ENCODE measurements around the gene SEPTIN12. TPM values are rescaled to one million over a fixed set of nuclear protein-coding genes. Genes with fewer than 3 reads are reported as not detected.

SEPTIN12 gene
- total and polyA plus RNA-seq, 2 of the 4 experiments (the other 2 are of a cell fraction): not detected

GRCh38 chr16:4832698-4833343, 44.7 kb upstream of the SEPTIN12 start:
- no peak overlapping the region for H2AK5ac ChIP-seq (ENCODE audit: low read depth, low read length)
- no peak for ATAC-seq (ENCODE audit: low read depth)
- H3K18ac ChIP-seq (ENCODE audit: low read depth, low read length): no peak overlapping the region
- H3K9me3 ChIP-seq (ENCODE audit: control insufficient read depth, insufficient read depth, low read length): no peaks in the 10 kb centered on the region
- no peaks in the 10 kb centered on the region for H3K9me1 ChIP-seq (ENCODE audit: insufficient read depth, low read length)
- H2AK9ac ChIP-seq (replicated peaks; ENCODE audit: low read depth, low read length, poor library complexity): no peak overlapping the region
- ChIA-PET CTCF (no interaction called here), POLR2A (ENCODE audit: unreplicated experiment) (no interaction called here)
- no peak overlapping the region for H3K9ac ChIP-seq (ENCODE audit: low read depth, low read length)
- no peak overlapping the region for H4K8ac ChIP-seq (ENCODE audit: low read depth in 2 of 2, low read length in 2 of 2)
- intact Hi-C loops (cut with micrococcal nuclease) (no loop called here), dilution Hi-C loops (cut with HindIII; ENCODE audit: low sequenced_read_pairs, unreplicated experiment) (no loop called here), in situ Hi-C loops (cut with MboI; ENCODE audit: low sequenced_read_pairs) (no loop called here)
- H2AFZ ChIP-seq (replicated peaks; ENCODE audit: low read length, poor library complexity): no peak overlapping the region
- H3K14ac ChIP-seq (replicated peaks; ENCODE audit: low read depth, low read length): no peak overlapping the region
- H2BK120ac ChIP-seq (ENCODE audit: low read depth, low read length): no peak overlapping the region
- BruUV-seq (replicated peaks): no TSS peak
- no peak overlapping the region for H3K4me2 ChIP-seq (ENCODE audit: low read depth, low read length)
- no peak overlapping the region for H2BK20ac ChIP-seq (ENCODE audit: low read depth, low read length)
- H3K56ac ChIP-seq (ENCODE audit: extremely low read depth, insufficient read depth, low read length): no peak overlapping the region
- peaks cover 64% of the 10 kb centered on the region for H3K36me3 ChIP-seq (ENCODE audit: control insufficient read depth, insufficient read depth, low read length)
- H3K23ac ChIP-seq (ENCODE audit: low read depth, low read length): no peak overlapping the region; the same call in 1 of the 2 replicates
- no peak overlapping the region for H3K4ac ChIP-seq (ENCODE audit: low read depth, low read length)
- H3K4me1 ChIP-seq (ENCODE audit: control insufficient read depth, insufficient read depth, low read length): no peaks in the 10 kb centered on the region
- H4K91ac ChIP-seq (ENCODE audit: insufficient read depth, low read depth, low read length): no peak overlapping the region
- no peak for DNase-seq
- H3K27me3 ChIP-seq (ENCODE audit: control insufficient read depth, insufficient read depth, low read length): no peaks in the 10 kb centered on the region
- H2BK15ac ChIP-seq (ENCODE audit: low read depth, low read length): no peak overlapping the region
- no peak overlapping the region for H3K27ac ChIP-seq (ENCODE audit: insufficient read depth, low read length)
- H3K4me3 ChIP-seq (ENCODE audit: insufficient read depth, low read depth, low read length): no peak overlapping the region
- H4K20me1 ChIP-seq (ENCODE audit: insufficient read depth, low read length): peaks cover 19% of the 10 kb centered on the region; the same call in 1 of the 2 replicates
- no peak overlapping the region for H2BK5ac ChIP-seq (ENCODE audit: low read depth, low read length, poor library complexity, severe bottlenecking)
- TF ChIP-seq FOS (IDR thresholded peaks at IDR 0.05; ENCODE audit: low read depth, low read length) (no peak), ELK1 (IDR thresholded peaks at IDR 0.05; ENCODE audit: borderline replicate concordance, low read depth, low read length) (no peak), MAZ (IDR thresholded peaks at IDR 0.05; ENCODE audit: borderline replicate concordance, low read depth, low read length) (no peak), CHD1 (IDR thresholded peaks at IDR 0.05; ENCODE audit: low read depth, low read length) (no peak), MXI1 (IDR thresholded peaks at IDR 0.05; ENCODE audit: borderline replicate concordance, low read depth, low read length) (no peak), BHLHE40 (IDR thresholded peaks at IDR 0.05; ENCODE audit: low read depth, low read length) (no peak), RFX5 (IDR thresholded peaks at IDR 0.05; ENCODE audit: low read depth, low read length) (no peak), NFE2L2 (IDR thresholded peaks at IDR 0.05; ENCODE audit: low read depth, low read length) (no peak), MAFK (IDR thresholded peaks at IDR 0.05; ENCODE audit: low read depth, low read length) (no peak), SMC3 (IDR thresholded peaks at IDR 0.05; ENCODE audit: low read depth, low read length) (no peak), USF2 (IDR thresholded peaks at IDR 0.05; ENCODE audit: low read depth, low read length) (no peak), RAD21 (IDR thresholded peaks at IDR 0.05; ENCODE audit: low read length) (no peak), RCOR1 (IDR thresholded peaks at IDR 0.05; ENCODE audit: insufficient replicate concordance, low read length) (no peak), CEBPB (IDR thresholded peaks at IDR 0.05; ENCODE audit: low read depth, low read length) (no peak), CTCF (conservative IDR thresholded peaks at IDR 0.05; ENCODE audit: low read depth, low read length) (no peak), POLR2A (IDR thresholded peaks at IDR 0.05; ENCODE audit: low read depth, low read length) (no peak)
- 88% methylated on average over 3 of the region's 6 CpGs; no CpG with 5 or more reads in 1 of the 2 experiments for WGBS, 2 experiments (ENCODE audit: extremely low coverage in 2 of 2, insufficient read length in 1 of 2)
- no peak overlapping the region for H4K5ac ChIP-seq (ENCODE audit: low read depth, low read length)
- peaks cover 47 to 49% of the 10 kb centered on the region in 2 experiments for H3K79me1 ChIP-seq (ENCODE audit: low read depth in 1 of 2, low read length in 2 of 2)

Measured in IMR-90 (cell line).